Chondrocyte (in vitro differentiated cells): ENCODE results near the gene UBE3D. TPM values are rescaled to one million over a fixed set of nuclear protein-coding genes. Genes with fewer than 3 reads are reported as not detected.
"Not testable (repeated sequence)": the region's sequence is repeated elsewhere in the genome, so short reads cannot be mapped to it uniquely, and the experiment has no call there.

Source experiments
- DNase-seq: peaks from one replicate; pipeline ENCODE4 v3.0.0; 2021; ENCODE audit warnings: mixed read lengths, low spot score
- H3K27ac Mint-ChIP-seq: one replicate; pipeline ENCODE4 v1.8.0; 2021; ENCODE audit warnings: mild to moderate bottlenecking, moderate library complexity, mixed read lengths; ENCODE audit not compliant: unreplicated experiment
- H3K27me3 Mint-ChIP-seq: 2 replicates; pipeline ENCODE4 v1.8.0; 2021; ENCODE audit warnings: low read depth, mixed read lengths
- H3K36me3 Mint-ChIP-seq: 2 replicates; pipeline ENCODE4 v1.8.0; 2021; ENCODE audit warnings: low read depth, mixed read lengths
- H3K4me1 Mint-ChIP-seq: 2 replicates; pipeline ENCODE4 v1.8.0; 2021; ENCODE audit warnings: low read depth, mild to moderate bottlenecking, mixed read lengths
- H3K4me3 Mint-ChIP-seq: one replicate; pipeline ENCODE4 v1.8.0; 2021; ENCODE audit warnings: mild to moderate bottlenecking, moderate library complexity, mixed read lengths; ENCODE audit not compliant: unreplicated experiment
- H3K9me3 Mint-ChIP-seq: 2 replicates; pipeline ENCODE4 v1.8.0; 2021; ENCODE audit warnings: low read depth, mixed read lengths
- CTCF ChIP-seq: fragments of 200-600 bp; sonication (generic); IDR thresholded peaks from 2 replicates; pipeline ENCODE4 v1.5.0; 2021; ENCODE audit warnings: antibody characterized with exemption, mild to moderate bottlenecking, moderate library complexity
- total RNA-seq: library from RNA; stranded (reverse); gene quantifications from 3 replicates; pipeline ENCODE4 v1.2.1, GENCODE V29; 2021

Gene UBE3D
- total RNA-seq, 1 donor from 2014 or later: 3.0 TPM

GRCh38 chr6:82951935-82952334 lies 113.7 kb downstream of the UBE3D start:
- peaks cover 7% of the 10 kb centered on the region for H3K36me3 Mint-ChIP-seq
- TF ChIP-seq CTCF: no peak
- no peaks in the 10 kb centered on the region for H3K27me3 Mint-ChIP-seq
- no peak for DNase-seq
- peaks cover 24% of the 10 kb centered on the region for H3K9me3 Mint-ChIP-seq
- H3K4me1 Mint-ChIP-seq: peaks cover 38% of the 10 kb centered on the region
- H3K27ac Mint-ChIP-seq: no peak overlapping the region
- no peak overlapping the region for H3K4me3 Mint-ChIP-seq

GRCh38 chr6:82951389-82951788 lies 114.3 kb downstream of the UBE3D start:
- Mint-ChIP-seq H3K9me3 (peaks cover 24% of the 10 kb centered on the region), H3K36me3 (peaks cover 7% of the 10 kb centered on the region), H3K4me3 (no peak overlapping the region), H3K27ac (no peak overlapping the region), H3K27me3 (no peaks in the 10 kb centered on the region), H3K4me1 (peaks cover 36% of the 10 kb centered on the region)
- no peak for DNase-seq
- no peak for TF ChIP-seq CTCF

GRCh38 chr6:82930915-82931314 lies 134.7 kb downstream of the UBE3D start:
- peaks cover 14% of the 10 kb centered on the region for H3K36me3 Mint-ChIP-seq
- H3K9me3 Mint-ChIP-seq: peaks cover 16% of the 10 kb centered on the region

GRCh38 chr6:82924799-82925535 lies 140.7 kb downstream of the UBE3D start:
- H3K36me3 Mint-ChIP-seq: peaks cover under 1% of the 10 kb centered on the region
- H3K9me3 Mint-ChIP-seq: peaks cover under 1% of the 10 kb centered on the region
- H3K27me3 Mint-ChIP-seq: no peaks in the 10 kb centered on the region
- no peak for DNase-seq
- H3K4me3 Mint-ChIP-seq: no peak overlapping the region
- no peak overlapping the region for H3K27ac Mint-ChIP-seq
- TF ChIP-seq CTCF: no peak
- H3K4me1 Mint-ChIP-seq: peaks cover 24% of the 10 kb centered on the region

More at GRCh38 chr6:82930915-82931314, 134.7 kb downstream of the UBE3D start:
- not testable (repeated sequence) for DNase-seq, H3K27me3 Mint-ChIP-seq, H3K4me1 Mint-ChIP-seq, H3K4me3 Mint-ChIP-seq, H3K27ac Mint-ChIP-seq

GRCh38 chr6:82921258-82921657 lies 144.4 kb downstream of the UBE3D start:
- H3K36me3 Mint-ChIP-seq: no peaks in the 10 kb centered on the region
- peaks cover 10% of the 10 kb centered on the region for H3K9me3 Mint-ChIP-seq
- no peak for TF ChIP-seq CTCF
- DNase-seq: no peak
- peaks cover 45% of the 10 kb centered on the region for H3K4me1 Mint-ChIP-seq
- no peak overlapping the region for H3K27ac Mint-ChIP-seq
- no peak overlapping the region for H3K4me3 Mint-ChIP-seq
- H3K27me3 Mint-ChIP-seq: no peaks in the 10 kb centered on the region
